SK-N-SH treated with all-trans-retinoic acid at 6 μM for 48 hours (cell line): Measurements from ENCODE around the gene EIF4EBP3.

Source experiments
- ATAC-seq: fragments of 200-7000 bp; cut with Tn5 transposase; 3 replicates; pipeline ENCODE4 v1.9.1; 2020; ENCODE audit warnings: mild to moderate bottlenecking, moderate library complexity
- ARNTL ChIP-seq: fragments of 450-650 bp; formaldehyde crosslinking; IDR thresholded peaks from 2 replicates; pipeline ENCODE4 v1.5.0; 2020; ENCODE audit warnings: low read depth, mild to moderate bottlenecking, moderate library complexity, borderline replicate concordance
- BACH2 ChIP-seq: fragments of 250-450 bp; sonication (Bioruptor Pico); IDR thresholded peaks from 2 replicates; pipeline ENCODE4 v1.9.0; 2021; ENCODE audit warnings: mild to moderate bottlenecking, borderline replicate concordance
- CREB5 ChIP-seq: fragments of 250-450 bp; sonication (Bioruptor Pico); IDR thresholded peaks from 2 replicates; pipeline ENCODE4 v1.5.1; 2020; ENCODE audit warnings: low read depth, mild to moderate bottlenecking, moderate library complexity
- CSDC2 ChIP-seq: fragments of 250-450 bp; sonication (Bioruptor Pico); IDR thresholded peaks from 2 replicates; pipeline ENCODE4 v1.5.0; 2020; ENCODE audit warnings: mild to moderate bottlenecking, moderate library complexity
- ESRRG ChIP-seq: fragments of 250-450 bp; sonication (Bioruptor Pico); IDR thresholded peaks from 2 replicates; pipeline ENCODE4 v1.6.1; 2021; ENCODE audit warnings: mild to moderate bottlenecking
- GLIS3 ChIP-seq: fragments of 250-450 bp; sonication (Bioruptor Pico); IDR thresholded peaks from 2 replicates; pipeline ENCODE4 v1.5.0; 2020; ENCODE audit warnings: mild to moderate bottlenecking, moderate library complexity
- ISL1 ChIP-seq: fragments of 250-450 bp; sonication (Bioruptor Pico); IDR thresholded peaks from 2 replicates; pipeline ENCODE4 v2.1.2; 2022; ENCODE audit warnings: mild to moderate bottlenecking, moderate library complexity
- OSR1 ChIP-seq: fragments of 250-450 bp; sonication (Bioruptor Pico); IDR thresholded peaks from 2 replicates; pipeline ENCODE4 v1.8.0; 2022; ENCODE audit warnings: moderate library complexity, mild to moderate bottlenecking, inconsistent platforms
- PATZ1 ChIP-seq: fragments of 250-450 bp; sonication (Bioruptor Pico); IDR thresholded peaks from 2 replicates; pipeline ENCODE4 v1.8.0; 2020; ENCODE audit warnings: mild to moderate bottlenecking, moderate library complexity, borderline replicate concordance
- PPARA ChIP-seq: fragments of 250-450 bp; sonication (Bioruptor Pico); IDR thresholded peaks from 2 replicates; pipeline ENCODE4 v1.5.0; 2020; ENCODE audit warnings: mild to moderate bottlenecking, borderline replicate concordance
- RARB ChIP-seq: fragments of 250-450 bp; sonication (Bioruptor Pico); IDR thresholded peaks from 2 replicates; pipeline ENCODE4 v1.8.0; 2021; ENCODE audit warnings: mild to moderate bottlenecking, moderate library complexity
- SNAI2 ChIP-seq: fragments of 250-450 bp; sonication (Bioruptor Pico); IDR thresholded peaks from 2 replicates; pipeline ENCODE4 v1.5.0; 2020; ENCODE audit warnings: mild to moderate bottlenecking, moderate library complexity
- TCF4 ChIP-seq: fragments of 250-450 bp; sonication (Bioruptor Pico); IDR thresholded peaks from 2 replicates; pipeline ENCODE4 v1.8.0; 2021; ENCODE audit warnings: mild to moderate bottlenecking, moderate library complexity, borderline replicate concordance
- TSHZ2 ChIP-seq: fragments of 250-450 bp; sonication (Bioruptor Pico); IDR thresholded peaks from 2 replicates; pipeline ENCODE4 v1.5.0; 2020; ENCODE audit warnings: mild to moderate bottlenecking, moderate library complexity
- ZC3H10 ChIP-seq: fragments of 250-450 bp; sonication (Bioruptor Pico); IDR thresholded peaks from 2 replicates; pipeline ENCODE4 v1.5.1; 2021; ENCODE audit warnings: mild to moderate bottlenecking, moderate library complexity
- ZFP30 ChIP-seq: fragments of 450-650 bp; formaldehyde crosslinking; IDR thresholded peaks from 2 replicates; pipeline ENCODE4 v1.5.0; 2022; ENCODE audit warnings: mild to moderate bottlenecking, moderate library complexity
- ZNF565 ChIP-seq: fragments of 450-650 bp; formaldehyde crosslinking; conservative IDR thresholded peaks from 2 replicates; pipeline ENCODE4 v1.5.0; 2020; ENCODE audit warnings: low read depth, mild to moderate bottlenecking, moderate library complexity
- ZNF70 ChIP-seq: fragments of 450-650 bp; formaldehyde crosslinking; IDR thresholded peaks from 2 replicates; pipeline ENCODE4 v1.5.0; 2020; ENCODE audit warnings: mild to moderate bottlenecking, moderate library complexity
- ZNF8 ChIP-seq: fragments of 450-650 bp; formaldehyde crosslinking; IDR thresholded peaks from 2 replicates; pipeline ENCODE4 v1.5.0; 2020; ENCODE audit warnings: mild to moderate bottlenecking, moderate library complexity
- TF ChIP-seq, protein P1 (sequence below): fragments of 250-450 bp; sonication (Bioruptor Pico); IDR thresholded peaks from 2 replicates; pipeline ENCODE4 v1.8.0; 2021; ENCODE audit warnings: low read depth, mild to moderate bottlenecking, moderate library complexity, borderline replicate concordance
- TF ChIP-seq, protein P2 (sequence below): fragments of 250-450 bp; sonication (Bioruptor Pico); IDR thresholded peaks from 2 replicates; pipeline ENCODE4 v1.5.1; 2021; ENCODE audit warnings: mild to moderate bottlenecking, moderate library complexity

Gene EIF4EBP3

DNA sequence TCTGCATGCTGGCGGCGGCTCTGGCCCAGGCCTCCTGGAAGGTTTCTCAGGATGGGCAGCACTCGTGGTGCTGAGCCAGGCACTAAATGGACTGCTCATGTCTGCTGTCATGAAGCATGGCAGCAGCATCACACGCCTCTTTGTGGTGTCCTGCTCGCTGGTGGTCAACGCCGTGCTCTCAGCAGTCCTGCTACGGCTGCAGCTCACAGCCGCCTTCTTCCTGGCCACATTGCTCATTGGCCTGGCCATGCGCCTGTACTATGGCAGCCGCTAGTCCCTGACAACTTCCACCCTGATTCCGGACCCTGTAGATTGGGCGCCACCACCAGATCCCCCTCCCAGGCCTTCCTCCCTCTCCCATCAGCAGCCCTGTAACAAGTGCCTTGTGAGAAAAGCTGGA lies 20.4 kb downstream of the EIF4EBP3 start:
- no peak for ATAC-seq
- no peak for TF ChIP-seq ZNF8 (CRISPR knock-in tag)
- no peak for TF ChIP-seq ESRRG (CRISPR knock-in tag)
- no peak for TF ChIP-seq PATZ1
- no peak for TF ChIP-seq GLIS3
- TF ChIP-seq ZC3H10 (CRISPR knock-in tag): no peak
- no peak for TF ChIP-seq SNAI2 (CRISPR knock-in tag)
- TF ChIP-seq, protein P1, sequence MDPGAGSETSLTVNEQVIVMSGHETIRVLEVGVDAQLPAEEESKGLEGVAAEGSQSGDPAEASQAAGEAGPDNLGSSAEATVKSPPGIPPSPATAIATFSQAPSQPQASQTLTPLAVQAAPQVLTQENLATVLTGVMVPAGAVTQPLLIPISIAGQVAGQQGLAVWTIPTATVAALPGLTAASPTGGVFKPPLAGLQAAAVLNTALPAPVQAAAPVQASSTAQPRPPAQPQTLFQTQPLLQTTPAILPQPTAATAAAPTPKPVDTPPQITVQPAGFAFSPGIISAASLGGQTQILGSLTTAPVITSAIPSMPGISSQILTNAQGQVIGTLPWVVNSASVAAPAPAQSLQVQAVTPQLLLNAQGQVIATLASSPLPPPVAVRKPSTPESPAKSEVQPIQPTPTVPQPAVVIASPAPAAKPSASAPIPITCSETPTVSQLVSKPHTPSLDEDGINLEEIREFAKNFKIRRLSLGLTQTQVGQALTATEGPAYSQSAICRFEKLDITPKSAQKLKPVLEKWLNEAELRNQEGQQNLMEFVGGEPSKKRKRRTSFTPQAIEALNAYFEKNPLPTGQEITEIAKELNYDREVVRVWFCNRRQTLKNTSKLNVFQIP (CRISPR knock-in tag): no peak
- TF ChIP-seq ARNTL (CRISPR knock-in tag): no peak
- no peak for TF ChIP-seq TCF4 (CRISPR knock-in tag)
- no peak for TF ChIP-seq ISL1 (CRISPR knock-in tag)
- TF ChIP-seq CREB5 (CRISPR knock-in tag): no peak

DNA sequence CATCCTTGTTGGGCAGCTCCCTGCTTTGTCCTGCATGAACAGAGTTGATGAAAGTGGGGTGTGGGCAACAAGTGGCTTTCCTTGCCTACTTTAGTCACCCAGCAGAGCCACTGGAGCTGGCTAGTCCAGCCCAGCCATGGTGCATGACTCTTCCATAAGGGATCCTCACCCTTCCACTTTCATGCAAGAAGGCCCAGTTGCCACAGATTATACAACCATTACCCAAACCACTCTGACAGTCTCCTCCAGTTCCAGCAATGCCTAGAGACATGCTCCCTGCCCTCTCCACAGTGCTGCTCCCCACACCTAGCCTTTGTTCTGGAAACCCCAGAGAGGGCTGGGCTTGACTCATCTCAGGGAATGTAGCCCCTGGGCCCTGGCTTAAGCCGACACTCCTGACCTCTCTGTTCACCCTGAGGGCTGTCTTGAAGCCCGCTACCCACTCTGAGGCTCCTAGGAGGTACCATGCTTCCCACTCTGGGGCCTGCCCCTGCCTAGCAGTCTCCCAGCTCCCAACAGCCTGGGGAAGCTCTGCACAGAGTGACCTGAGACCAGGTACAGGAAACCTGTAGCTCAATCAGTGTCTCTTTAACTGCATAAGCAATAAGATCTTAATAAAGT lies 21.1 kb downstream of the EIF4EBP3 start:
- ATAC-seq: no peak
- no peak for TF ChIP-seq ZNF565 (CRISPR knock-in tag)
- TF ChIP-seq TSHZ2 (CRISPR knock-in tag): no peak
- TF ChIP-seq ZFP30 (CRISPR knock-in tag): no peak
- no peak for TF ChIP-seq ZNF70
- TF ChIP-seq SNAI2 (CRISPR knock-in tag): no peak
- no peak for TF ChIP-seq BACH2 (CRISPR knock-in tag)
- no peak for TF ChIP-seq GLIS3
- no peak for TF ChIP-seq RARB
- TF ChIP-seq CREB5 (CRISPR knock-in tag): no peak
- TF ChIP-seq TCF4 (CRISPR knock-in tag): no peak
- no peak for TF ChIP-seq ESRRG (CRISPR knock-in tag)
- TF ChIP-seq ZC3H10 (CRISPR knock-in tag): no peak
- TF ChIP-seq CSDC2 (CRISPR knock-in tag): no peak
- TF ChIP-seq, protein P1 (CRISPR knock-in tag): no peak
- no peak for TF ChIP-seq PPARA (CRISPR knock-in tag)
- TF ChIP-seq, protein P2, sequence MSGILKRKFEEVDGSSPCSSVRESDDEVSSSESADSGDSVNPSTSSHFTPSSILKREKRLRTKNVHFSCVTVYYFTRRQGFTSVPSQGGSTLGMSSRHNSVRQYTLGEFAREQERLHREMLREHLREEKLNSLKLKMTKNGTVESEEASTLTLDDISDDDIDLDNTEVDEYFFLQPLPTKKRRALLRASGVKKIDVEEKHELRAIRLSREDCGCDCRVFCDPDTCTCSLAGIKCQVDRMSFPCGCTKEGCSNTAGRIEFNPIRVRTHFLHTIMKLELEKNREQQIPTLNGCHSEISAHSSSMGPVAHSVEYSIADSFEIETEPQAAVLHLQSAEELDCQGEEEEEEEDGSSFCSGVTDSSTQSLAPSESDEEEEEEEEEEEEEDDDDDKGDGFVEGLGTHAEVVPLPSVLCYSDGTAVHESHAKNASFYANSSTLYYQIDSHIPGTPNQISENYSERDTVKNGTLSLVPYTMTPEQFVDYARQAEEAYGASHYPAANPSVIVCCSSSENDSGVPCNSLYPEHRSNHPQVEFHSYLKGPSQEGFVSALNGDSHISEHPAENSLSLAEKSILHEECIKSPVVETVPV (CRISPR knock-in tag): no peak
- TF ChIP-seq OSR1: no peak
- TF ChIP-seq, all 23 proteins: peak for 0
